A673 (cell line): ENCODE data around the gene LHFPL6.

ENCODE experiments used
- EZH2 ChIP-seq: fragments of 200-600 bp; sonication (generic); IDR thresholded peaks from 2 replicates; pipeline ENCODE4 v1.6.1; 2017; ENCODE audit warnings: borderline replicate concordance, low read depth, mild to moderate bottlenecking, mixed read lengths, antibody characterized with exemption, low read length; ENCODE audit not compliant: poor library complexity, severe bottlenecking
- TF ChIP-seq, protein P1 (sequence below): fragments of 300-800, 200-600 bp; sonication (generic); conservative IDR thresholded peaks from 2 replicates; pipeline ENCODE4 v1.5.1; 2017; ENCODE audit warnings: low read depth, mild to moderate bottlenecking, antibody characterized with exemption, low read length, moderate library complexity, mixed read lengths

DNA sequence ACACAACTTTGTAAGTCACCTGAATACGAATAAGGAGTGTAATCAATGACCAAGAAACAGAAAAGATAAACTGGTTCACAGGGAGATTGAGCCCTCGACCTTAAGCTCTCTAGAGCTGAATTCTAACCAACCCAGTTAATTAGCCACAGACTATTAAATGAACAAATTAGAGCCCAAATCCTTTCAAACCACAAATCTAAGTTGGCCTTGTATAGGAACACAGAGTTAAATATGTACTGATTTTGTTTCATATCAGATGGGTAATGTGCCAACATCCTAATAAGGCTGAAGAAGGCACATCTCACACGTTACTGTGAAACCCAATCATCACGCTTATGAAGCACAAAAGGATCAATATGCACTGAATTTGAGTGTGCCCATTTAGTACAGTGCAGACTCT is 156.1 kb downstream of the LHFPL6 start:
- TF ChIP-seq, protein P1, sequence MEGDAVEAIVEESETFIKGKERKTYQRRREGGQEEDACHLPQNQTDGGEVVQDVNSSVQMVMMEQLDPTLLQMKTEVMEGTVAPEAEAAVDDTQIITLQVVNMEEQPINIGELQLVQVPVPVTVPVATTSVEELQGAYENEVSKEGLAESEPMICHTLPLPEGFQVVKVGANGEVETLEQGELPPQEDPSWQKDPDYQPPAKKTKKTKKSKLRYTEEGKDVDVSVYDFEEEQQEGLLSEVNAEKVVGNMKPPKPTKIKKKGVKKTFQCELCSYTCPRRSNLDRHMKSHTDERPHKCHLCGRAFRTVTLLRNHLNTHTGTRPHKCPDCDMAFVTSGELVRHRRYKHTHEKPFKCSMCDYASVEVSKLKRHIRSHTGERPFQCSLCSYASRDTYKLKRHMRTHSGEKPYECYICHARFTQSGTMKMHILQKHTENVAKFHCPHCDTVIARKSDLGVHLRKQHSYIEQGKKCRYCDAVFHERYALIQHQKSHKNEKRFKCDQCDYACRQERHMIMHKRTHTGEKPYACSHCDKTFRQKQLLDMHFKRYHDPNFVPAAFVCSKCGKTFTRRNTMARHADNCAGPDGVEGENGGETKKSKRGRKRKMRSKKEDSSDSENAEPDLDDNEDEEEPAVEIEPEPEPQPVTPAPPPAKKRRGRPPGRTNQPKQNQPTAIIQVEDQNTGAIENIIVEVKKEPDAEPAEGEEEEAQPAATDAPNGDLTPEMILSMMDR, result no peak
- TF ChIP-seq EZH2, result no peak
